Measurements from ENCODE around the gene TDRD10.
A peak's percentile ranks its signal among the peaks of the same experiment; 100 is the strongest.

TDRD10 gene

GRCh38 chr1:154502066-154502743, at the start of gene TDRD10, which contains the start of gene SHE:
TSS of gene TDRD10 (plus strand) at chr1:154502219. CDS start at chr1:154506904, 4,685 bp downstream.
TSS of gene SHE (minus strand) at chr1:154502412. CDS start at chr1:154502026, 386 bp downstream.
- DNase-seq, result no peak

- no peak for DNase-seq
Measured at GRCh38 chr1:154453161-154453560, 48.9 kb upstream of the TDRD10 start.

GRCh38 chr1:154453574-154454352, 48.3 kb upstream of the TDRD10 start:
- DNase-seq, result no peak

- no peak for DNase-seq
Measured at GRCh38 chr1:154454386-154455120, 47.5 kb upstream of the TDRD10 start.

GRCh38 chr1:154456631-154457030, 45.4 kb upstream of the TDRD10 start:
- no peak for DNase-seq

- DNase-seq, result no peak
Measured at GRCh38 chr1:154459080-154459479, 42.9 kb upstream of the TDRD10 start.

GRCh38 chr1:154460695-154461260, 41.2 kb upstream of the TDRD10 start:
- no peak for DNase-seq

GRCh38 chr1:154463512-154463990, 38.5 kb upstream of the TDRD10 start:
- DNase-seq, result no peak

GRCh38 chr1:154465621-154466195, 36.3 kb upstream of the TDRD10 start:
- no peak for DNase-seq

GRCh38 chr1:154466206-154466605, 35.8 kb upstream of the TDRD10 start:
- DNase-seq, result no peak

- DNase-seq, result no peak
Measured at GRCh38 chr1:154466921-154467417, 35.0 kb upstream of the TDRD10 start.

GRCh38 chr1:154467434-154468102, 34.5 kb upstream of the TDRD10 start:
- DNase-seq, result no peak

- no peak for DNase-seq
Measured at GRCh38 chr1:154468535-154469250, 33.3 kb upstream of the TDRD10 start.

GRCh38 chr1:154469844-154470560, 32.0 kb upstream of the TDRD10 start:
- no peak for DNase-seq

- no peak for DNase-seq
Measured at GRCh38 chr1:154471304-154471703, 30.7 kb upstream of the TDRD10 start.

- no peak for DNase-seq
Measured at GRCh38 chr1:154474802-154475201, 27.2 kb upstream of the TDRD10 start.

- DNase-seq, result no peak
Measured at GRCh38 chr1:154476791-154477190, 25.2 kb upstream of the TDRD10 start.

GRCh38 chr1:154478013-154478412, 24.0 kb upstream of the TDRD10 start:
- no peak for DNase-seq

GRCh38 chr1:154478639-154479038, 23.4 kb upstream of the TDRD10 start:
- no peak for DNase-seq

- peak; percentile 81 for DNase-seq
Measured at GRCh38 chr1:154479764-154480421, 22.1 kb upstream of the TDRD10 start.

Data from NCI-H1105 (cell line).